Measurements from ENCODE around the gene TXN.
"Not testable (repeated sequence)": the region's sequence is repeated elsewhere in the genome, so short reads cannot be mapped to it uniquely, and the experiment has no call there.

TXN gene

DNA sequence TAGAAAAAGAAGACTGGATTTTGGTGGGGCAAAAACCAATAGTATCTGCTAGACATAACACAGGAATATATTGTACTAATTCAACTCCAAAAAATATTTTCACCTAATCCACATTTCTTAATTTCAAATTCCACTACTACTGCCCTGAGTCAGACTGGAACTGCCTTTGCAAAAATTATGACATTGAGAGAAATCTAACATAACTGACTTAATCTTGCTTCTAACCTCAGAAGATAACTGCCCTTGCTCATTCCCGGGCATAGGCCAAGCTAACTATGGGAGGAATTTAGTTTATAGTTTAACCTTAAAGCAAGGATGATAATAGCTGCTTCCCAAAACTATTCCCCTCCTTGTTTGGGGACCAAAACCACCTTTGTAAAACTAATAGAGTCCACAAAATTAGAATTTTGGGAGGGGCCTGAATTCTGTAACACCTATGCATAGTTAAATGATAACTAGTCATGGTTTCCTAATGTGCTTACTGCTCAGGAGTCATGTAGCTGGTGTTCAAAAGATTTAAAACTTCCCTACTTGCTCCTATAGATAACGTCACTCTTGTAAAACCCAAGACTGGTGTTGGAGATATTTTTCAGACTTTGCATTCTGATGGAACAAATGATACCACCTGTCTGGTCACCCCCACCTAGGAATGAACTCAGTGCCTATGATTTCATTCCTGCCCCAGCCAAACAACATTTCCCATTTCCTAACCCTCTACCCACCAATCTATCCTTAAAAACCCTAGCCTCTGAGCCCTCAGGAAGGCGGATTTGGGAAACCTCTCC, 14.1 kb upstream of the TXN start:
- Mint-ChIP-seq H3K9me3 (no peaks in the 10 kb centered on the region), H3K36me3 (no peaks in the 10 kb centered on the region), H3K4me1 (no peaks in the 10 kb centered on the region), H3K27me3 (peaks cover 4% of the 10 kb centered on the region), H3K4me3 (no peak overlapping the region), H3K27ac (no peak overlapping the region)
- no peak for ATAC-seq

DNA sequence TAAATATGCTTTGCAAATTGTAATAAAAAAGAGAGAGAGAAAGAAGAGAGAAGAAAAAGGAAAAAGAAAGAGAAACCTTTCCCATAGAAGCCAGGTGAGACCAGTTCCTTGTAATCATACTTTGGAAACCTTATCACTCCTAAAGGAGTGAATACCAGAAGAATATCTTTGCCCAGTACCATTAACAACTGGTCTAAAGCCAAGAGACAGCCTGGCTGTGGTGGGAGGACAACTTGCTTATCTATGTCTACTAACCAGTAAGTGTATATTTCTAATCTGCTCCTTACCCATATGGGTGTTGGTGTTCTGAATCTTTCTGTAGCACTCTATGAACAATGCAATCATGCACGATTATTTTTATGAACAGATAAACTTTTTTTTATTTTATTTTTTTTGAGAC, 10.5 kb upstream of the TXN start:
- no peaks in the 10 kb centered on the region for H3K9me3 Mint-ChIP-seq
- H3K4me1 Mint-ChIP-seq = no peaks in the 10 kb centered on the region
- no peak overlapping the region for H3K27ac Mint-ChIP-seq
- ATAC-seq = no peak
- H3K4me3 Mint-ChIP-seq = no peak overlapping the region
- no peaks in the 10 kb centered on the region for H3K36me3 Mint-ChIP-seq
- no peaks in the 10 kb centered on the region for H3K27me3 Mint-ChIP-seq

DNA sequence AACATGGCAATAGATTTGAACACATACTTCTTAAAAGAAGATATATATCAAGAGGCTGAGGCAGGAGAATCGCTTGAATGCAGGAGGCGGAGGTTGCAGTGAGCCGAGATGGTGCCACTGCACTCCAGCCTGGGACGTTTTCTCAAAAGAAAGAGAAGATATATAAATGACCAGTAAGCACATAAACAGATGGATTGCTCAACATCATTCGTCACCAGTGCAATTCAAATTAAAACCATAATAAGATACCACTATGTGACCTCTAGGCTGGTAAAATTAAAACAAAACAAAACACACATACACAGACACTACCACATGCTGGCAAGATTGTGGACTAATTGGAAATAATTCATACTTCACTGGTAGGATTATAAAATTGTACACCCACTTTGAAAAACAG, 5.3 kb upstream of the TXN start:
- peaks cover 34% of the 10 kb centered on the region for H3K4me1 Mint-ChIP-seq
- no peaks in the 10 kb centered on the region for H3K27me3 Mint-ChIP-seq
- H3K36me3 Mint-ChIP-seq = no peaks in the 10 kb centered on the region
- H3K9me3 Mint-ChIP-seq = no peaks in the 10 kb centered on the region
- no peak overlapping the region for H3K27ac Mint-ChIP-seq
- H3K4me3 Mint-ChIP-seq = no peak overlapping the region
- ATAC-seq = no peak

GRCh38 chr9:110260911-110261310, 4.6 kb upstream of the TXN start:
- H3K9me3 Mint-ChIP-seq = no peaks in the 10 kb centered on the region
- no peak overlapping the region for H3K27ac Mint-ChIP-seq
- H3K4me3 Mint-ChIP-seq = no peak overlapping the region
- no peak for ATAC-seq
- H3K36me3 Mint-ChIP-seq = peaks cover 4% of the 10 kb centered on the region
- H3K4me1 Mint-ChIP-seq = peaks cover 34% of the 10 kb centered on the region
- no peaks in the 10 kb centered on the region for H3K27me3 Mint-ChIP-seq

GRCh38 chr9:110259566-110259965, 3.3 kb upstream of the TXN start:
- Mint-ChIP-seq H3K27ac (peak overlapping the region; percentile 91), H3K4me1 (peaks cover 42% of the 10 kb centered on the region), H3K9me3 (no peaks in the 10 kb centered on the region), H3K4me3 (peak overlapping the region; percentile 56), H3K27me3 (no peaks in the 10 kb centered on the region), H3K36me3 (peaks cover 17% of the 10 kb centered on the region)
- ATAC-seq = no peak

- Mint-ChIP-seq H3K27ac (peak overlapping the region; percentile 91), H3K4me3 (peak overlapping the region; percentile 91)
Measured at GRCh38 chr9:110258690-110259091, 2.4 kb upstream of the TXN start.

DNA sequence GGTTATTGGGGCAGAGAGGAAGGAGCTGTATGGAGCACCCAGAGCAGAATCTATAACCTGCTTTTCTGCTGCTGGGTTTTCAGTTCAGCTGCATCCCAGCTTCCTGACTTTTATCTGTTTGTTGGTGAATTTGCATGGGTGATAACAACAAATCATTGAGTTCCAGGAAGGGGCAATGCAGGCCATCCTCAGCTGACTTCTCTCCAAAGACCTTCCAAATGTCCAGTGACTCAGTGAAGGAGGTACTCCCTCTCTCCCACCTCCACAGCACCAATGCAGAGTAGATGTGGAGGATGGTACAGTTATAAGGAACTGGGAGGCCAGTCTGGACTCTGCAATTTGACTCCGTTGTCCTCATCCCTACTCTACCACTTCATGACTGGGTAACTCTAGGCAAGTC, 1.6 kb upstream of the TXN start:
- no peak for ATAC-seq
- Mint-ChIP-seq H3K36me3 (peaks cover 23% of the 10 kb centered on the region), H3K4me3 (peak overlapping the region; percentile 91), H3K27ac (peak overlapping the region; percentile 91), H3K4me1 (peaks cover 58% of the 10 kb centered on the region), H3K27me3 (no peaks in the 10 kb centered on the region), H3K9me3 (no peaks in the 10 kb centered on the region)

More at GRCh38 chr9:110258690-110259091, 2.4 kb upstream of the TXN start:
- Mint-ChIP-seq H3K36me3 (peaks cover 20% of the 10 kb centered on the region), H3K27me3 (no peaks in the 10 kb centered on the region), H3K4me1 (peaks cover 51% of the 10 kb centered on the region), H3K9me3 (no peaks in the 10 kb centered on the region)
- ATAC-seq = peak; percentile 57

GRCh38 chr9:110257097-110257841, 962 bp upstream of the TXN start:
- peaks cover 65% of the 10 kb centered on the region for H3K4me1 Mint-ChIP-seq
- no peaks in the 10 kb centered on the region for H3K27me3 Mint-ChIP-seq
- H3K36me3 Mint-ChIP-seq = peaks cover 23% of the 10 kb centered on the region
- H3K4me3 Mint-ChIP-seq = peak overlapping the region; percentile 91
- no peaks in the 10 kb centered on the region for H3K9me3 Mint-ChIP-seq
- peak overlapping the region; percentile 91 for H3K27ac Mint-ChIP-seq
- ATAC-seq = no peak

GRCh38 chr9:110255463-110256379, 586 bp downstream of the TXN start:
- H3K27ac Mint-ChIP-seq = peak overlapping the region; percentile 91
- H3K4me1 Mint-ChIP-seq = peaks cover 65% of the 10 kb centered on the region
- no peaks in the 10 kb centered on the region for H3K27me3 Mint-ChIP-seq
- H3K36me3 Mint-ChIP-seq = peaks cover 30% of the 10 kb centered on the region
- no peaks in the 10 kb centered on the region for H3K9me3 Mint-ChIP-seq
- ATAC-seq = peak; percentile 52
- peak overlapping the region; percentile 91 for H3K4me3 Mint-ChIP-seq

DNA sequence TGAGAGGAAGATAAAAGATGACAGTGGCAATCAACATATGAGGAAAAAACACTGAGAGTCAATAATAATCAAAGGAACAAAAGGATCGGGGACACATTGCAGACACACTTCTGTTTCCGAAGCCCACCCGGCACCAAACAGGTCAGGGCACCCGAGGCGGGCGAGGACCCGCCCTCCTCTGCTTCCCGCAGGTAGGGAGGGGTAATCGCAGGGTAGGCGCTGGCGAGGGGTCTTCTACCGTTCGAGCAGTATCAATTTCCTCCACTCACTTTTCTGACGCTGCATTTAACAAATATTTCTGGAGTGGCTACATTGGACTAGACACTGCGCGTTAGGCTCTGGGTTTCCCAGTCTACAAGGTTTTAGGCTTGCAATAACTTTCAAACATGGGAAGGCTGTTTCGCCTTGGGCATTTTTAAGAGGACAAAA, 1.3 kb downstream of the TXN start:
- Mint-ChIP-seq H3K27me3 (no peaks in the 10 kb centered on the region), H3K9me3 (no peaks in the 10 kb centered on the region), H3K36me3 (peaks cover 37% of the 10 kb centered on the region), H3K4me1 (peaks cover 63% of the 10 kb centered on the region), H3K4me3 (peak overlapping the region; percentile 91), H3K27ac (peak overlapping the region; percentile 91)
- ATAC-seq = no peak

DNA sequence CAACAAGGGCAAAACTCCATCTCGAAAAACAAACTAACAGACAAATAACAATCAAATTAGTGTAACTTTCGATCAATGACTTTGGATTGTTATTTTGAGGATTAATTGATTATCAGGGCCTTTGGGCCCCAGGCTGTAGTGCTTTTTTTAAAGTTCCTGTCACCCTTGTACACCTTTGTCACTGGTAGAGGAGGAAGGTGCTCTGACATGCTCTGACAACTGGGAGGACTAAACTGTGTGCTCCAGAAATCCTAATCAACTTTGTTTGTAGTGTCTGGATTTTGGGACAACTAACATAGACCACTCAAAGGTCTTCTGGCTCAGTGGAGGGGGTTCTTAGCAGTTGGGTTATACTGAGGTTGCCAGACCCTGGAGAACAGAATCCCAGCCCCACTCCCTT, 1.8 kb downstream of the TXN start:
- peak overlapping the region; percentile 91 for H3K4me3 Mint-ChIP-seq
- ATAC-seq = no peak
- no peaks in the 10 kb centered on the region for H3K9me3 Mint-ChIP-seq
- no peaks in the 10 kb centered on the region for H3K27me3 Mint-ChIP-seq
- H3K4me1 Mint-ChIP-seq = peaks cover 58% of the 10 kb centered on the region
- peak overlapping the region; percentile 91 for H3K27ac Mint-ChIP-seq
- H3K36me3 Mint-ChIP-seq = peaks cover 38% of the 10 kb centered on the region

GRCh38 chr9:110252509-110253139, 3.7 kb downstream of the TXN start:
- H3K4me1 Mint-ChIP-seq = peaks cover 39% of the 10 kb centered on the region

DNA sequence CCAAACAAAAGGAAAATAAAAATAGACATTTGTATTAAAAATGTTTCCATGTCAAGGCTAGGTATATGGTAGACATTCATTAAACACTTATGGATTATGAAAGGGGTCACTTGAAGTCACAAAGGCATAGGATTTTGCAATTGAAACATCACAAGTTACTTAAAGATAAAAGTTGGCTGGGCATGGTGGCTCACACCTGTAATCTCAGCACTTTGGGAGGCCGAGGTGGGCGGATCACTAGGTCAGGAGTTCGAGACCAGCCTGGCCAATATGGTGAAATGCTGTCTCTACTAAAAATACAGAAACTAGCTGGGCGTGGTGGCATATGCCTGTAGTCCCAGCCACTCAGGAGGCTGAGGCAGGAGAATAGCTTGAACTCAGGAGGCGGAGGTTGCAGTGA, 4.5 kb downstream of the TXN start:
- H3K9me3 Mint-ChIP-seq, ATAC-seq, H3K27me3 Mint-ChIP-seq: not testable (repeated sequence)
- H3K4me3 Mint-ChIP-seq = peak overlapping the region; percentile 26
- peaks cover 44% of the 10 kb centered on the region for H3K36me3 Mint-ChIP-seq
- peak overlapping the region; percentile 91 for H3K27ac Mint-ChIP-seq
- peaks cover 31% of the 10 kb centered on the region for H3K4me1 Mint-ChIP-seq

More at GRCh38 chr9:110252509-110253139, 3.7 kb downstream of the TXN start:
- no peak for ATAC-seq
- Mint-ChIP-seq H3K27ac (peak overlapping the region; percentile 91), H3K4me3 (peak overlapping the region; percentile 91), H3K36me3 (peaks cover 38% of the 10 kb centered on the region), H3K27me3 (no peaks in the 10 kb centered on the region), H3K9me3 (no peaks in the 10 kb centered on the region)

- H3K36me3 Mint-ChIP-seq = peaks cover 49% of the 10 kb centered on the region
- H3K4me3 Mint-ChIP-seq = no peak overlapping the region
- no peaks in the 10 kb centered on the region for H3K27me3 Mint-ChIP-seq
- no peak overlapping the region for H3K27ac Mint-ChIP-seq
- H3K9me3 Mint-ChIP-seq = no peaks in the 10 kb centered on the region
- peaks cover 31% of the 10 kb centered on the region for H3K4me1 Mint-ChIP-seq
- no peak for ATAC-seq
Measured at GRCh38 chr9:110251212-110251611, 5.1 kb downstream of the TXN start.

Measured in stimulated activated memory B cell treated with anti-CD40 and anti-IgM and Interleukin-4, amounts not matched to agents 10 μg/mL and 1 μg/mL and 100 μg/mL, for 72 hours (primary cell).